H1 (cell line): ENCODE measurements around the gene VIM. TPM values are rescaled to one million over a fixed set of nuclear protein-coding genes. Genes with fewer than 3 reads are reported as not detected.

Experiments
- CTCF ChIA-PET: fragments of 300-600 bp; sonication (Branson Sonifier 250); formaldehyde crosslinking; loops from one replicate; lab custom pipeline; 2021; ENCODE audit not compliant: partially characterized antibody; lab: Charles Lee
- POLR2A ChIA-PET: fragments of 300-600 bp; sonication (Branson Sonifier 250); formaldehyde crosslinking; loops from one replicate; lab custom pipeline; 2021; ENCODE audit warnings: inconsistent platforms; ENCODE audit not compliant: partially characterized antibody; lab: Charles Lee
- DNase-seq, 2 experiments: peaks; one replicate each; pipeline versions ENCODE4 v3.0.0 to v3.0.0-alpha.2; 2010 to 2022; ENCODE audit warnings: low spot score in 2 of 2, low read depth in 1 of 2, mixed read lengths in 1 of 2
- FAIRE-seq: peaks from 2 replicates; lab custom pipeline; 2011; peaks lifted over from hg19 to GRCh38; lab: Jason Lieb, UNC
- H2AFZ ChIP-seq: 2 replicates; pipeline ENCODE4 v1.8.1; 2012; ENCODE audit warnings: low read length, inconsistent platforms
- H2AK5ac ChIP-seq: 2 replicates; pipeline ENCODE4 v1.6.1; 2013; ENCODE audit warnings: low read depth, low read length
- H2BK120ac ChIP-seq: replicated peaks from 2 replicates; pipeline ENCODE3; 2013; ENCODE audit warnings: low read depth, low read length, inconsistent platforms
- H2BK12ac ChIP-seq: 2 replicates; pipeline ENCODE4 v1.6.1; 2013; ENCODE audit warnings: low read depth, low read length
- H2BK15ac ChIP-seq: 2 replicates; pipeline ENCODE4 v1.6.1; 2013; ENCODE audit warnings: low read length
- H2BK20ac ChIP-seq: 2 replicates; pipeline ENCODE4 v1.6.1; 2013; ENCODE audit warnings: low read length
- H2BK5ac ChIP-seq: 2 replicates; pipeline ENCODE4 v1.6.1; 2013; ENCODE audit warnings: low read depth, low read length
- H3K14ac ChIP-seq: 2 replicates; pipeline ENCODE4 v1.6.1; 2013; ENCODE audit warnings: inconsistent platforms; ENCODE audit not compliant: insufficient read length
- H3K18ac ChIP-seq: 2 replicates; pipeline ENCODE4 v1.6.1; 2013; ENCODE audit warnings: low read length; ENCODE audit errors: extremely low read depth
- H3K23ac ChIP-seq: 2 replicates; pipeline ENCODE4 v1.6.1; 2013; ENCODE audit warnings: inconsistent platforms; ENCODE audit not compliant: insufficient read length
- H3K23me2 ChIP-seq: 2 replicates; pipeline ENCODE4 v1.6.1; 2013; ENCODE audit warnings: low read depth, low read length
- H3K27ac ChIP-seq: 2 replicates; pipeline ENCODE4 v1.6.1; 2011; ENCODE audit warnings: low read depth, low read length, inconsistent platforms
- H3K27me3 ChIP-seq, 4 experiments: replicated peaks in 1 of 4; 1 replicate in 1 of 4; 2 replicates in 3 of 4; pipeline versions ENCODE4 v1.6.1 to v1.8.1; 2011 to 2013; ENCODE audit warnings: low read length in 3 of 4, mild to moderate bottlenecking in 3 of 4, inconsistent platforms in 2 of 4, mixed read lengths in 2 of 4, moderate library complexity in 1 of 4; ENCODE audit not compliant: control insufficient read depth in 3 of 4, insufficient read depth in 3 of 4; ENCODE audit errors: extremely low read depth in 1 of 4
- H3K36me3 ChIP-seq, 4 experiments: 2 replicates each; pipeline versions ENCODE4 v1.6.1 to v1.8.1; 2011 to 2013; ENCODE audit warnings: mild to moderate bottlenecking in 4 of 4, low read length in 3 of 4, moderate library complexity in 2 of 4, control low read depth in 1 of 4, inconsistent platforms in 1 of 4; ENCODE audit not compliant: insufficient read depth in 4 of 4, control insufficient read depth in 2 of 4
- H3K4ac ChIP-seq: replicated peaks from 2 replicates; pipeline ENCODE3; 2013; ENCODE audit warnings: low read length, low read depth, mixed read lengths, inconsistent platforms; ENCODE audit not compliant: insufficient read length
- H3K4me1 ChIP-seq, 4 experiments: replicated peaks in 1 of 4; 1 replicate in 1 of 4; 2 replicates in 3 of 4; pipeline versions ENCODE4 v1.6.1 to v1.8.1; 2011 to 2013; ENCODE audit warnings: low read length in 3 of 4, inconsistent platforms in 2 of 4, mixed read lengths in 1 of 4; ENCODE audit not compliant: insufficient read depth in 4 of 4, control insufficient read depth in 3 of 4
- H3K4me2 ChIP-seq, 2 experiments: 2 replicates each; pipeline versions ENCODE4 v1.6.1 to v1.8.1; 2011 to 2013; ENCODE audit warnings: low read depth in 2 of 2, low read length in 2 of 2, control low read depth in 1 of 2, inconsistent platforms in 1 of 2, mild to moderate bottlenecking in 1 of 2; ENCODE audit not compliant: insufficient read depth in 1 of 2
- H3K4me3 ChIP-seq, 4 experiments: fragments of 200-600, 300-600 bp in 1 of 4; sonication (generic), shearing (Covaris generic), sonication (Bioruptor Twin) in 1 of 4; 2 replicates each; pipeline versions ENCODE4 v1.5.1 to v1.8.1; 2011 to 2016; ENCODE audit warnings: low read length in 4 of 4, low read depth in 3 of 4, control low read depth in 2 of 4, inconsistent platforms in 2 of 4, mild to moderate bottlenecking in 2 of 4, mixed read lengths in 1 of 4, moderate library complexity in 1 of 4; ENCODE audit not compliant: insufficient read depth in 2 of 4; ENCODE audit errors: extremely low read depth in 1 of 4
- H3K56ac ChIP-seq: replicated peaks from 2 replicates; pipeline ENCODE3; 2013; ENCODE audit warnings: low read depth, mild to moderate bottlenecking, mixed read lengths, low read length, inconsistent platforms; ENCODE audit not compliant: insufficient read length
- H3K79me1 ChIP-seq: 2 replicates; pipeline ENCODE4 v1.6.1; 2013; ENCODE audit warnings: low read depth, low read length, control low read depth
- H3K79me2 ChIP-seq, 2 experiments: 2 replicates each; pipeline versions ENCODE4 v1.6.1 to v1.8.1; 2012 to 2013; ENCODE audit warnings: low read length in 2 of 2, mild to moderate bottlenecking in 2 of 2, inconsistent platforms in 1 of 2; ENCODE audit not compliant: insufficient read depth in 2 of 2, control insufficient read depth in 1 of 2
- H3K9ac ChIP-seq, 4 experiments: replicated peaks in 1 of 4; 1 replicate in 1 of 4; 2 replicates in 3 of 4; pipeline versions ENCODE4 v1.6.1 to v1.8.1; 2011 to 2013; ENCODE audit warnings: low read depth in 3 of 4, low read length in 3 of 4, control low read depth in 2 of 4, mild to moderate bottlenecking in 2 of 4, moderate library complexity in 2 of 4, inconsistent platforms in 1 of 4; ENCODE audit errors: extremely low read depth in 1 of 4
- H3K9me3 ChIP-seq, 2 experiments: 2 replicates each; pipeline versions ENCODE4 v1.6.1 to v1.8.1; 2012 to 2013; ENCODE audit warnings: mild to moderate bottlenecking in 2 of 2, moderate library complexity in 2 of 2, control low read depth in 1 of 2, inconsistent platforms in 1 of 2, low read depth in 1 of 2, low read length in 1 of 2, mixed read lengths in 1 of 2; ENCODE audit not compliant: insufficient read depth in 2 of 2
- H4K20me1 ChIP-seq, 2 experiments: replicated peaks in 1 of 2; 2 replicates each; pipeline versions ENCODE3 to v1.8.1; 2011 to 2013; ENCODE audit warnings: inconsistent platforms in 2 of 2, low read length in 2 of 2, mild to moderate bottlenecking in 1 of 2; ENCODE audit not compliant: insufficient read depth in 2 of 2, control insufficient read depth in 1 of 2
- H4K5ac ChIP-seq: 2 replicates; pipeline ENCODE4 v1.6.1; 2013; ENCODE audit warnings: low read length, low read depth, mixed read lengths, inconsistent platforms; ENCODE audit not compliant: insufficient read length
- H4K8ac ChIP-seq: 2 replicates; pipeline ENCODE4 v1.8.0; 2013; ENCODE audit warnings: mild to moderate bottlenecking, moderate library complexity, low read length, inconsistent platforms; ENCODE audit not compliant: insufficient read depth; ENCODE audit errors: extremely low read depth
- H4K91ac ChIP-seq: replicated peaks from 2 replicates; pipeline ENCODE3; 2013; ENCODE audit warnings: low read length, mixed read lengths, inconsistent platforms; ENCODE audit not compliant: insufficient read length
- ASH2L ChIP-seq: fragments of 200-600, 300-600 bp; sonication (generic); IDR thresholded peaks from one replicate; pipeline ENCODE4 v1.7.1; 2017; ENCODE audit warnings: low read length
- KDM4A ChIP-seq: IDR thresholded peaks from one replicate; pipeline ENCODE4 v1.7.1; 2012; ENCODE audit warnings: low read depth, mild to moderate bottlenecking, moderate library complexity, low read length, inconsistent platforms; ENCODE audit not compliant: severe bottlenecking
- TAF1 ChIP-seq: IDR thresholded peaks from 2 replicates; pipeline ENCODE4 v1.6.1; 2011; ENCODE audit warnings: mild to moderate bottlenecking, low read depth, low read length
- WGBS, 2 experiments: shearing (Covaris generic) in 1 of 2; methylation state at CpG; one replicate each; pipeline versions ENCODE4 v1.1.6 to v1.1.7; 2013 to 2015; ENCODE audit warnings: low lambda C conversion rate in 2 of 2, mixed read lengths in 2 of 2, inconsistent platforms in 1 of 2, low coverage in 1 of 2, missing lambda C conversion rate in 1 of 2; ENCODE audit not compliant: insufficient replicate concordance in 2 of 2, insufficient coverage in 1 of 2, insufficient read length in 1 of 2; ENCODE audit errors: extremely low coverage in 1 of 2, missing lambda C conversion rate in 1 of 2; 5-methylcytosine and 5-hydroxymethylcytosine counted together
- polyA plus RNA-seq, 7 experiments: library from polyadenylated mRNA; depleted of rRNA in 3 of 7; stranded (reverse) in 5 of 7; unstranded in 2 of 7; fragments of >200 nt in 5 of 7; fragments of 200-250 nt in 2 of 7; gene quantifications; 1 replicate in 5 of 7; 2 replicates in 1 of 7; 4 replicates in 1 of 7; pipeline versions ENCODE4 v1.2.1 to v1.2.3, GENCODE V29; 2011 to 2013; ENCODE audit warnings: missing spikeins in 2 of 7, mixed read lengths in 2 of 7
- total RNA-seq: library from RNA; stranded (reverse); fragmentation: NEBNext Ultra II Directional; extraction: Animal tissue kit (Norgen Biotek cat#: 25700); gene quantifications from 2 replicates; pipeline ENCODE4 v1.2.1, GENCODE V29; 2021
- TF ChIP-seq, protein P1 (sequence below): IDR thresholded peaks from 2 replicates; pipeline ENCODE4 v1.6.1; 2011; ENCODE audit warnings: low read length, improper control_type of control experiment
- TF ChIP-seq, protein P2 (sequence below): IDR thresholded peaks from 2 replicates; pipeline ENCODE4 v1.6.1; 2012; ENCODE audit warnings: inconsistent platforms

VIM gene
- total and polyA plus RNA-seq, 2 of the 8 experiments (the other 6 are each of a cell fraction or from before 2014, with no cell fraction given) = 347 to 372 TPM

DNA sequence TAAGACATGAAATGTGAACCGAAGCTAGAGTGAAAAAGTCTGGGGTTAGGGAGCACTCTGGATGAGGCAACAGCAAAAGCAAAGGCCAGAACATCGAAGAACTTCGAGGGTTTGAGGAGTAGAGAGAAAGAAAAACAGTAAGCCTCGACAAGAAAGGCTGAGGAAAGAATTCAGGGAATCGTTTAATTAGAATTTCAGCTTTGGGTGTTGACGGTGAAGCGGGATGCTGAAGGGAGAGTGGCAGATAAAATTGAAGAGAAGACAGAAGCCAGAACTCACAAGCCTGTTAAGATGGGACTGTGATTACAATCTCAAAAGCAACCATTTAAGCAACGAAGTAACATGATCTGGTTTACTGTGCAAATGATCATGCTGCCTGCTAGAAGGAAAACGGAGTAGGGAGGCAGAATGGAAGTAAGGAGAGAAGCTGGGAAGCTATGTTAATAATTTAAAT lies 28.7 kb upstream of the VIM start:
- Histone ChIP-seq H4K5ac (peak overlapping the region; percentile 67), H4K20me1 (no peaks in the 10 kb centered on the region), H3K27ac (peak overlapping the region; percentile 55; the same call in 1 of the 2 replicates), H3K79me1 (no peaks in the 10 kb centered on the region), H3K27me3 (no peaks in the 10 kb centered on the region), H3K4me2 (peak overlapping the region; percentile 77 to 86), H3K9me3 (no peaks in the 10 kb centered on the region), H2BK20ac (peak overlapping the region; percentile 15), H4K91ac (peak overlapping the region; percentile 85), H3K36me3 (no peaks in the 10 kb centered on the region), H3K9ac (peak overlapping the region in 1 of 4 experiments; percentile 59; a peak in 1 of 7 replicates), H3K4ac (peak overlapping the region; percentile 70), H2BK120ac (peak overlapping the region; percentile 65), H3K56ac (peak overlapping the region; percentile 24), H3K23me2 (peaks cover 7% of the 10 kb centered on the region; the same call in 1 of the 2 replicates), H3K4me1 (peaks cover 0 to 16% (median 10%) of the 10 kb centered on the region in 4 experiments; a peak in 4 of 7 replicates), H3K18ac (peak overlapping the region; percentile 64; the same call in 1 of the 2 replicates), H3K23ac (no peak overlapping the region), H2AK5ac (no peak overlapping the region), H2AFZ (peak overlapping the region; percentile 31; the same call in 1 of the 2 replicates), H3K4me3 (peak overlapping the region; percentile 26 to 80 (median 32); a peak in 6 of 8 replicates), H2BK5ac (peak overlapping the region; percentile 87), H2BK15ac (no peak overlapping the region), H3K14ac (no peak overlapping the region), H3K79me2 (peaks cover 0 to 51% of the 10 kb centered on the region in 2 experiments; a peak in 3 of 4 replicates), H2BK12ac (peak overlapping the region; percentile 88), H4K8ac (no peak overlapping the region)
- ChIA-PET POLR2A (interaction anchor here (1.4 to 5.2 kb wide), 4 partner anchors 10 to 29 kb away, joined by 3 to 46 read pairs (median 9); partner anchors contain the start of gene VIM), CTCF (interaction anchor here (0.6 to 2.6 kb wide), 3 partner anchors 14 to 284 kb away, joined by 3 to 17 read pairs (median 3); no protein-coding TSS in a partner anchor)
- peak; percentile 74 for FAIRE-seq
- WGBS, 2 experiments = 7% methylated on average over 9 of the region's 9 CpGs; no CpG with 5 or more reads in 1 of the 2 experiments
- TF ChIP-seq ASH2L = peak; percentile 82
- TF ChIP-seq, protein P1, sequence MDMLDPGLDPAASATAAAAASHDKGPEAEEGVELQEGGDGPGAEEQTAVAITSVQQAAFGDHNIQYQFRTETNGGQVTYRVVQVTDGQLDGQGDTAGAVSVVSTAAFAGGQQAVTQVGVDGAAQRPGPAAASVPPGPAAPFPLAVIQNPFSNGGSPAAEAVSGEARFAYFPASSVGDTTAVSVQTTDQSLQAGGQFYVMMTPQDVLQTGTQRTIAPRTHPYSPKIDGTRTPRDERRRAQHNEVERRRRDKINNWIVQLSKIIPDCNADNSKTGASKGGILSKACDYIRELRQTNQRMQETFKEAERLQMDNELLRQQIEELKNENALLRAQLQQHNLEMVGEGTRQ = no peak
- TF ChIP-seq, protein P2, sequence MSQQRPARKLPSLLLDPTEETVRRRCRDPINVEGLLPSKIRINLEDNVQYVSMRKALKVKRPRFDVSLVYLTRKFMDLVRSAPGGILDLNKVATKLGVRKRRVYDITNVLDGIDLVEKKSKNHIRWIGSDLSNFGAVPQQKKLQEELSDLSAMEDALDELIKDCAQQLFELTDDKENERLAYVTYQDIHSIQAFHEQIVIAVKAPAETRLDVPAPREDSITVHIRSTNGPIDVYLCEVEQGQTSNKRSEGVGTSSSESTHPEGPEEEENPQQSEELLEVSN = no peak
- TF ChIP-seq KDM4A = no peak
- TF ChIP-seq TAF1 = 0 out of 2 replicates have a peak, but pooled peaks have one; percentile 28
- no peak for DNase-seq
